GM18868 (cell line): ENCODE results near the gene ANKS3.

Experiments
- ATAC-seq: cut with Tn5 transposase; IDR thresholded peaks from one replicate; pipeline ENCODE4 v1.9.1; 2021; ENCODE audit warnings: mild to moderate bottlenecking, moderate library complexity; ENCODE audit not compliant: unreplicated experiment

Gene ANKS3

GRCh38 chr16:4685776-4686496 is 48.1 kb downstream of the ANKS3 start:
- no peak for ATAC-seq

DNA sequence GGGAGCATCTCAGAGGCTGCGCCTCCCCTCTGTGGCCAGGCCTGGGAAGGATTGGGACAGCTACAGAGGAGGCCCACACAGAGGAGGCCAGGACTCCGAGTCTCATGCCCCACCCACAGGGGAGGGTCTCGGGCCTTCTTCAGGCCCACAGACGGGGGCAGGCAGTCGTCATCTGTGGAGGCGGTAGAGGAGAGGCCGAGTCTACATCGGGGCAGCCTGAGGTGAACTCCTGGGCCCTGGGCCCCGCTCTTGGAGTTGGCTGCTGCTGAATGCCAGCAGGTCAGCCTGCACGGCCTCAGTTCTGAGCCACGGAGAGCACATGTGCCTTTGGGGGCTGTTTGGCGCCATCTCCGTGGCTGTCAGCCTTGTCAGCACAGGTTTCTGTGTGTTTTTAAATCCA is 48.8 kb downstream of the ANKS3 start:
- ATAC-seq, result no peak

GRCh38 chr16:4684763-4685162 is 49.3 kb downstream of the ANKS3 start:
- ATAC-seq, result no peak

DNA sequence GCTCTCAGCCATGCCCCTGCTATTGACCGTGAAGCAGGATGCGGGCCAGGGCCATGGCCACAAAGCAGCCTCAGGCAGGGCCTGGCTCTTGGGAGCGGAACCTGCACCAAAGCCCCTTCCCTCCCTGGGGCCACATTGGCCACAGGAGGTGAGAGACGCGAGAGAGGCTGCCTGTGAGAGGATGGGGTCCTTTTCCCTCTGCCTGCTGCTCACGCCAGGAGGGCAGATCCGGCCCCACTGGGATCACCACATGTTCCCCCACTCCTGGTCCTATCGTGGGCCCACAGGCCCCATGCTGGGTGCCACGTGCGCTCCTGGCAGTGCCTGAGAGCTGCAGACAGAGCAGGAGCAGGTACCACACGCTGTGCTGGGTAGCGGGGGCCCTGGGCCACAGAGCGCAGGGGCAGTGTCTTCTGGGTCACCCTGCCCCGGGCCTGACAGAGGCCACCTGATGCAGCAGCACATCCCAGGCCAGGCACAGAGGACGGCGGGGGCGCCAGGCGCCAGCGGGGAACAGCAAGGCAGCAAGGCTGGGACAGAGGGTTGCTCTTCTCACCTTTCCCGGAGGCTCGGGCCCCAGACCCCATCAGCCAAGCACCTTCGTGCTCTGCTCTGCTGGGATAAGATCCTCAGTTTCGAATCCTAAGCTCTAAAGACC is 49.9 kb downstream of the ANKS3 start:
- no peak for ATAC-seq

DNA sequence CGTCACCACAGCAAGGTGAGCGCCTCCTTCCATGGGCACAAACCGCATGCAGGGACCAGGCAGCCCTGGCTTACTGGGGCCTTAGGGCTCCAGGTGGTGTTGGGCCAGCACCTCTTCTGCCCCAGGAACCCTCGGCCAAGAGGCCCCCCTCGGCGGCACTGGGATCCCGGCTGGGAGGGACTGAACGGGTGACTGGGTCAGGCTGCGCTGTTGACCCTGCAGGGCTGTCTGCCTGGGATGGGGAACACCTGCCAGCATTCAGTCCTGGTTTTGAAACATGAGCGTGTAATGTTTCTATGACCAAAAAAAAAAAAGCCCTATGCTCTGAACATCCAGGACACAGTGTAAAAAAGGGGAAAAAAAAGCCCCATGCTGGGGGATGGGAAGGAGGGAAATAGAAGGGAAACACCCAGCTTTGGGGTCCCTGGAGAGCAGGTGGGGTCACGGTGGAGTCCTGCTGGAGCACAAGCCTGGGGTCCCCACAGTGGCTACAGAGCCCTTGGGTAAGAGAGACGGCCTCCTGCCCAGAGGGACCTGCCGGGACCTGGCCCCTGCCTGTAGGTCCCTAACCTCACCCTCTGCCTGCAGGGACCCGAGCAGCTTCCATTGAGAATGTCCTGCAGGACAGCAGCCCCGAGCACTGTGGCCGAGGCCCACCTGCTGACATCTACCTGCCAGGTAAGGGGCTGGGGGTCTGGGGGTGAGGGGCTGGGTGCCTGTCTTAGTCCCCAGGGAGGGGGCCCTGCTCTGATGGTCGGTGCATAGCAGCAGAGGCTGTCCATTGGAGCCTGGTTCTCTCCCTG is 50.6 kb downstream of the ANKS3 start:
- no peak for ATAC-seq

GRCh38 chr16:4682616-4683254 is 51.3 kb downstream of the ANKS3 start:
- ATAC-seq, result no peak

- no peak for ATAC-seq
Observed at GRCh38 chr16:4682084-4682591, 51.9 kb downstream of the ANKS3 start.

- ATAC-seq, result no peak
Observed at GRCh38 chr16:4681471-4682083, 52.5 kb downstream of the ANKS3 start.

DNA sequence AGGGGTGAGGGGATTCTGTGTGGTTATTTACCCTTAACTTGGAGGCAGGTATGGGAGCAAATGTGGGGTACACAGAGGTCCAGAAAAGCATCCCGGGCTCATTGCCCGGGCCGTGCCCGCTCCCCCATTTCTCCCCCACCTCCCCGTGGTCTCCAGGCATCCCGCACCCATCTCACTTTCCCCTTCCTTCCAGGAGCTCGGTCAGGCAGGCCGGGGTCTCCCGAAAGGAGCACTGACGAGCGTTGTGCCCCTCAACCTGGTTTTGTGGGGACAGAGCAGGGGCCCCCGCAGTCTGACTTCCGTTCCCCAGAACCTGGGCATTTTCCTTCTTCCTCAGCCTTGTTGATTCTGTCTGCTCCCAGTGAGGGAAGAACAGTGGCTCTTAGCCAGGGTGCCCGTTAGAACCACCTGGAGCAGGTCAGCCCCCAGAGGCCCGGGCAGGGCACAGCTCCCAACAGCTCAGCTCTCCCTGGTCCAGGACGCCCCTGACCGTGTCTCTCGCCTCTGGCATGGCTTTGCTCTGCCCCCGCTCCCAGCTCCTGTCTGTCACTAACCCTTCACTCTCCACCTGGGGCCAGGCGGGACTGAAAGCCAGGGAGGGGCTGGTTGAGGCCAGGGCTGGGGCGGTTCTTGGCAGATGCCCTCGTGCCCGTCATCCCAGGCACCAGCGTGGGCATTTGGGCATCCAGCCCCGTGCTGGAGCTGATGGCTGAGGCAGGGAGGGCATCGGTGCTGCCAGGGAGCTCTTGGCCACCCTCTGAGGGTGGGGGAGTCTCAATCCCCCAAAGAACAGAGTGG is 53.2 kb downstream of the ANKS3 start:
- no peak for ATAC-seq

DNA sequence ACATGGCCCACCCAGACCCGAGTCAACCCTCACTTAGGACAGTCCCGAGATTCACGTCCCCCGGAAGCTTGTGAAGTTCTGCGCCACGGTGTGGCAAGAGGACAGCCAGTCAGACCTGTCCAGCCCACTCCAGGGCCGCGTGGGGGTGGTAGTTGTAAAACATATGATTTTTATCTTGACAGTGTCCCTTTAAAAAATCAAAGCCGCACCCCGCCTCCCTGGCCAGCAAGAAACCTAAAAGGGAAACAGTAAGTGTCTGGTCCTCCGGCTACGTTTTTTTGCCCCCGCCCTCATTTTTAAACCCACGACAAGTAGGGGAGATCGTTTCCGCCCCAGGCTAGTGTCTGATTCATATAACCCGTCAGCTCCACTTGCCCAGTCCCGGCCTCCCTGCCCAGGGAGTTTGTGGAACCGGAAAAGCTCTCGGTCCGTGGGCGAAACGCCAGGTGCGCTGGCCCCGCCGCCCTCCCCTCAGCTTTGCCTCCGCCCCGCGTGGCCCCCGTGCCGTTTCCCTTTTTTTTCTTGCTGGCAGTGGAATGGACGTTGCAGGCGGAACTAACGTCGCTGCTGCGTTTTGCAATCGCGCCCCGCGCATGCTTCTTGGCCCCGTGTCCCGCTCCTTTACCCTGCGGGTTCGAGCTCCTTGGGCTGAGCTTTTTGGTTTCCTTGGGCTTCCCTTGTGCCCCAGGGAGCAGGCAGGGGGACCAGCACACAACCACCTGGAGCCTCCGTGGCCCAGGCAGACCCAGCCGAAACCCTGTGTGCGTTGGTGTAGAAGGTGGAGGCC is 54.0 kb downstream of the ANKS3 start:
- no peak for ATAC-seq

DNA sequence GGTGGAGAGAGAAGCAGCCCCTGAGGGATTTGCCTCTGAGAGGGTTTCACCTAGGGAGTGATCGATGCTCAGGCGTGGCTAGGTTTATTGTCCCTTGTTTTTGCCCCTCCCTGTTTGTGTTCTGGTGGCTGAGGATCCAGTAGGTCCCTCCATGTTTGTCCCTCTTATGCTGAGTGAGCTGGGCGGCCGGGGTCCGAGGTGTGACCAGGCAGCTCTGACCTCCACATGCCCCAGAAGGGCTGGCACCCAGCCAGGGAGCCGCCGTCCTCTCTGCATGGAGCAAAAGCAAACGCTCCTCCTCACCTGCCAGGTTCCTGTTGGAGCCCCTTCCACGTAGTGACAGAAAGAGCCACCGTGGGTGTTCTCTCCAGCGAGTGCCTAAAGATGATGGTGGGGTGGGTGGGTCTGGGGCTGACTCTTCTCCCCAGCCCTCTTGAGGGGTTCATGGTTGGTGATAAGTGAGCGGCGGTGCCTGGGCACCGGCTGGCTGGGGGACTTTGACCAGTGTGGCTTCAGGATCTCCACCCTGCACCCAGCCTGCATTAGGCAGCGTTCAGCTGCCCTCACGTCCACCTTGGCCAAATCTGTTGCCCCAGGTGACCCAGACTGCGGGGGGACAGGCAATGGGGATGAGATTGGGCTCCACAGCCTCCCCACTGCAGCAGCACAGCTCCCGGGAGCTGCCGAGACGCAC is 54.8 kb downstream of the ANKS3 start:
- ATAC-seq, result no peak

- no peak for ATAC-seq
Observed at GRCh38 chr16:4678596-4678995, 55.5 kb downstream of the ANKS3 start.

DNA sequence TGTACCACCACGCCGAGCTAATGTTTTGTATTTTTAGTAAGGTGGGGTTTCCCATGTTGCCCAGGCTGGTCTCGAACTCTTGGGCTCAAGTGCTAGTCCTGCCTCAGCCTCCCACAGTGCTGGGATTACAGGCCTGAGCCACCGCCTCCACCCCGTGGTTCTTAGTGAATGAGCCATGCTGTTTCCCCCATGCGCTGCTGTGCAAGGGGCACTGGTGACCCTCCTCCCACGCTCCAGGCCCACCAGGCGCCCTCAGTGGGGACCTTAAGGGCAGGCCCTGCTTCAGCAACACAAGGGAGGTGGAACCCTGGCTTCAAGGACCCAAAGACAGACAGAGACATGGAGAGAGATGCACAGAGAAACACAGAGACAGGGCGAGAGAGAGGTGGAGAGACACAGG is 56.1 kb downstream of the ANKS3 start:
- ATAC-seq, result no peak

- ATAC-seq, result no peak
Observed at GRCh38 chr16:4677390-4677789, 56.7 kb downstream of the ANKS3 start.

GRCh38 chr16:4676831-4677230 is 57.2 kb downstream of the ANKS3 start:
- no peak for ATAC-seq

DNA sequence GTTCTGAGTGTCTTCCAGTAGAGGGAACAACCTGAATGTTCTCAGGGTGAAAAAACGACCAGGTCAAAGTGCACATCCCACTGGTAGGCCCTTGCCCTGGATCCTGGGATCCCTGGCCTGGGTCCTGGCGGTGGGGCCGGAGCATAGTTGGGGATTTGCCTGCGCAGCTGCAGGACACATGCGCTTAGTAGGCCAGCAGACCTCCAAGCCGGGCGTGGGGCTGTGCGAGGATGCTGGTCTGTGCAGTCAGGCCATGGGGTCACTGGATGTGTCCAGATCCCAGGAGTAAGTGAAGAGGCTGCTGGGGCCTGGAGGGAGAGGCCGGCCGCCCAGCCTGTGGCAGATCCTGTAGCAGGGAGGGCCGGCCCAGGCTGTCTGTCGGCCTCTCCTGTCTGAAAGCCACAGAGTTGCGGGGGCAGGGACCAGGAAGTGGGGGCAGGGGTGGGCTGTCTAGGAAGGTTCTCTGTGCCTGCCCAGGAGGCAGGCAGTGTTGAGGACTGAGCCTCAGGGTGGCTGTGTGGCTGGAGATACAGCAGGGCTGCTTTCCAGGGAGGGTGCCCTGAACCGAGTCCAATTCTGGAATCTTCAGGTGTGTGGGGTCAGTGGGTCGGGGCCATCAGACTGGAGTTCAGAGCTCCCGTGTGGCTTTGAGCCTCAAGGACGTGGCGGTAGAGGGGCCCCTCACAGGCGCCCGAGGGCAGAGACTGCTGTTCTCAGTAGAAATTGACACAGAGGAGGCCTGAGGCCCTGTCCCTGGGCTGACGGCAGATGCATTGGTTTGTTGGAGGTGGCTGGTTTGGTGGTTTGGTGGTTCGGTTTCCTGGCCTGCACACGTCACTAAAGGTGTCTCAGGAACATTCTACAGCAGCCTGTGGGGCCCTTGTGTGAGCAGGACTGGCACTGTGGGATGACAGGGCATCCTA is 57.9 kb downstream of the ANKS3 start:
- no peak for ATAC-seq

DNA sequence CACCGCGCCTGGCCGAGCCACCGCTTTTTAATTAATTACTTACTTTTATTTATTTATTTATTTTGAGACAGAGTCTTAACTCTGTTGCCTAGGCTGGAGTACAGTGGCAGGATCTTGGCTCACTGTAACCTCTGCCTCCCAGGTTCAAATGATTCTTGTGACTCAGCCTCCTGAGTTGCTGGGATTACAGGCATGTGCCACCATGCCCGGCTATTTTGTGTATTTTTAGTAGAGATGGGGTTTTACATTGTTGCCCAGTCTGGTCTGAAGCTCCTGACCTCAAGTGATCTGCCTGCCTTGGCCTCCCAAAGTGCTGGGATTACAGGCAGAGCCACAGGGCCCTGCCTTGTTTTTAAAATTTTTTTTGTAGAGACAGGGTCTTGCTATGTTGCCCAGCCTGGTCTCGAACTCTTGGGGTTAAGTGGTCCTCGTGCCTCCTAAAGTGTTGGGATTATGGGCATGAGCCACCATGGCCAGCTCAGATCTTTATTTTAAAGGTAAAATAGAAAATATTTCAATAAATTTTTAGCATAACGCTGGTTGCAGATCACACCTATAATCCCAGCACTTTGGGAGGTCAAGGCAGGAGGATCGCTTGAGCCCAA is 59.0 kb downstream of the ANKS3 start:
- no peak for ATAC-seq
